Parathyroid adenoma (tissue), 2 donors: Measurements from ENCODE around the gene PRX.

Experiments used
- H2AFZ ChIP-seq: fragments of 300-600 bp; sonication (generic); one replicate; pipeline ENCODE4 v1.7.0; 2017; ENCODE audit warnings: antibody characterized with exemption, mild to moderate bottlenecking
- H3K27ac ChIP-seq: fragments of 300-600 bp; sonication (generic); one replicate; pipeline ENCODE4 v1.7.0; 2017
- H3K27me3 ChIP-seq: fragments of 300-600 bp; sonication (generic); one replicate; pipeline ENCODE4 v1.7.0; 2017; ENCODE audit warnings: low read length; ENCODE audit not compliant: control insufficient read depth, insufficient read depth
- H3K36me3 ChIP-seq: fragments of 300-600 bp; sonication (generic); one replicate; pipeline ENCODE4 v1.7.0; 2017; ENCODE audit warnings: low read length; ENCODE audit not compliant: control insufficient read depth, insufficient read depth
- H3K4me1 ChIP-seq: fragments of 300-600 bp; sonication (generic); one replicate; pipeline ENCODE4 v1.7.0; 2017; ENCODE audit warnings: control low read depth
- H3K4me2 ChIP-seq: fragments of 300-600 bp; sonication (generic); one replicate; pipeline ENCODE4 v1.7.0; 2017; ENCODE audit warnings: low read length
- H3K4me3 ChIP-seq: fragments of 300-600 bp; sonication (generic); one replicate; pipeline ENCODE4 v1.7.0; 2017; ENCODE audit warnings: low read depth, low read length
- H3K79me2 ChIP-seq: fragments of 300-600 bp; sonication (generic); one replicate; pipeline ENCODE4 v1.7.0; 2017; ENCODE audit warnings: control low read depth
- H3K9ac ChIP-seq: fragments of 300-600 bp; sonication (generic); one replicate; pipeline ENCODE4 v1.7.0; 2017; ENCODE audit warnings: mild to moderate bottlenecking
- H3K9me3 ChIP-seq: fragments of 300-600 bp; sonication (generic); one replicate; pipeline ENCODE4 v1.7.0; 2017; ENCODE audit warnings: low read length; ENCODE audit not compliant: control insufficient read depth
- CTCF ChIP-seq: fragments of 300-600 bp; sonication (generic); IDR thresholded peaks from one replicate; pipeline ENCODE4 v1.7.0; 2017; ENCODE audit warnings: antibody characterized with exemption, mild to moderate bottlenecking
- donor health status: primary hyperparathyroidism.

The PRX gene

GRCh38 chr19:40356681-40357595 is 56.2 kb downstream of the PRX start:
- peaks cover 32% of the 10 kb centered on the region for H3K79me2 ChIP-seq
- no peak overlapping the region for H3K27ac ChIP-seq
- no peaks in the 10 kb centered on the region for H3K9me3 ChIP-seq
- no peak for TF ChIP-seq CTCF
- H3K9ac ChIP-seq: no peak overlapping the region
- H3K36me3 ChIP-seq: no peaks in the 10 kb centered on the region
- no peak overlapping the region for H2AFZ ChIP-seq
- H3K4me2 ChIP-seq: no peak overlapping the region
- H3K4me1 ChIP-seq: peaks cover 4% of the 10 kb centered on the region
- H3K27me3 ChIP-seq: no peaks in the 10 kb centered on the region
- H3K4me3 ChIP-seq: no peak overlapping the region

GRCh38 chr19:40355975-40356680 is 57.0 kb downstream of the PRX start:
- H3K9ac ChIP-seq: no peak overlapping the region

GRCh38 chr19:40348961-40349507 is 64.1 kb downstream of the PRX start:
- no peak for TF ChIP-seq CTCF
- Histone ChIP-seq H3K27ac (peak overlapping the region; percentile 76), H3K36me3 (no peaks in the 10 kb centered on the region), H3K9me3 (no peaks in the 10 kb centered on the region), H3K27me3 (no peaks in the 10 kb centered on the region), H3K4me3 (peak overlapping the region; percentile 94), H3K4me2 (peak overlapping the region; percentile 93), H2AFZ (peak overlapping the region; percentile 85), H3K9ac (no peak overlapping the region), H3K79me2 (peaks cover 29% of the 10 kb centered on the region), H3K4me1 (no peaks in the 10 kb centered on the region)

More at GRCh38 chr19:40355975-40356680, 57.0 kb downstream of the PRX start:
- Histone ChIP-seq H3K4me2 (no peak overlapping the region), H3K27ac (no peak overlapping the region), H3K4me1 (peaks cover 4% of the 10 kb centered on the region), H3K79me2 (peaks cover 32% of the 10 kb centered on the region), H3K27me3 (no peaks in the 10 kb centered on the region), H3K4me3 (no peak overlapping the region), H3K36me3 (no peaks in the 10 kb centered on the region), H2AFZ (no peak overlapping the region), H3K9me3 (no peaks in the 10 kb centered on the region)
- no peak for TF ChIP-seq CTCF

- no peaks in the 10 kb centered on the region for H3K4me1 ChIP-seq
- peak within 1 kb of the TSS; percentile 94 for H3K4me3 ChIP-seq
- H3K9me3 ChIP-seq: no peaks in the 10 kb centered on the region
- H3K27ac ChIP-seq: peak within 1 kb of the TSS; percentile 76
- H3K4me2 ChIP-seq: peak within 1 kb of the TSS; percentile 93
- H3K79me2 ChIP-seq: peaks cover 29% of the 10 kb centered on the region
- no peak for TF ChIP-seq CTCF
- H2AFZ ChIP-seq: peak within 1 kb of the TSS; percentile 85
- no peaks in the 10 kb centered on the region for H3K36me3 ChIP-seq
- H3K27me3 ChIP-seq: no peaks in the 10 kb centered on the region
- peak within 1 kb of the TSS; percentile 31 for H3K9ac ChIP-seq
Measured at GRCh38 chr19:40348125-40348913, 64.9 kb downstream of the PRX start, which contains the start of the genes C19orf47 and PLD3. Gene C19orf47 (minus strand): TSS chr19:40348397. CDS start chr19:40341857, 6,540 bp downstream. Gene PLD3 (plus strand): TSS chr19:40348695. CDS start chr19:40366484, 17,789 bp downstream.
